Left lung (tissue), 10 donors: ENCODE data around the gene UBE2B. TPM values are rescaled to one million over a fixed set of nuclear protein-coding genes. Genes with fewer than 3 reads are reported as not detected.
A peak's percentile ranks its signal among the peaks of the same experiment; 100 is the strongest.
"Not testable (repeated sequence)": the region's sequence is repeated elsewhere in the genome, so short reads cannot be mapped to it uniquely, and the experiment has no call there.

Experiments used
- ATAC-seq: fragments of 200-7000 bp; cut with Tn5 transposase; one replicate; pipeline ENCODE4 v1.9.1; 2020; ENCODE audit warnings: moderate library complexity
- DNase-seq, 4 donors: peaks; one replicate each; pipeline ENCODE4 v3.0.0-alpha.2; 2013 to 2020
- H3K27ac ChIP-seq, 2 donors: fragments of 200-600 bp; sonication (generic) in 1 of 2; one replicate each; pipeline versions ENCODE4 v1.5.0 to v1.8.0; 2020 to 2021
- H3K27me3 ChIP-seq, 2 donors: fragments of 200-600 bp; sonication (generic) in 1 of 2; one replicate each; pipeline versions ENCODE4 v1.5.0 to v1.8.0; 2020 to 2021
- H3K36me3 ChIP-seq, 2 donors: fragments of 200-600 bp; sonication (generic) in 1 of 2; one replicate each; pipeline versions ENCODE4 v1.5.0 to v1.8.0; 2020 to 2021
- H3K4me1 ChIP-seq, 2 donors: fragments of 200-600 bp; one replicate each; pipeline ENCODE4 v1.8.0; 2021
- H3K4me3 ChIP-seq, 2 donors: fragments of 200-600 bp; sonication (generic) in 1 of 2; one replicate each; pipeline versions ENCODE4 v1.5.0 to v1.8.0; 2020 to 2021; ENCODE audit warnings: mild to moderate bottlenecking in 1 of 2
- H3K9me3 ChIP-seq, 2 donors: fragments of 200-600 bp; sonication (generic) in 1 of 2; one replicate each; pipeline versions ENCODE4 v1.5.0 to v1.8.0; 2020 to 2021
- intact Hi-C, 2 donors: fragments of 100-400 bp; cut with DNase I; formaldehyde crosslinking; loops; one replicate each; pipeline versions ENCODE4 v1.11.2 to v1.14.2; 2022
- polyA plus RNA-seq, 6 donors: library from polyadenylated mRNA; unstranded; fragments of 120-200 nt; gene quantifications; one replicate each; pipeline ENCODE4 v1.2.1, GENCODE V29; 2013; ENCODE audit not compliant: insufficient read length in 6 of 6
- total RNA-seq, 2 donors: library from RNA; stranded (reverse); fragmentation: NEBNext Ultra II Directional; extraction: Animal tissue kit (Norgen Biotek cat#: 25700); gene quantifications; one replicate each; pipeline ENCODE4 v1.2.1, GENCODE V29; 2021
- TF ChIP-seq, protein P1 (sequence below), 2 donors: fragments of 200-600 bp; sonication (generic) in 1 of 2; IDR thresholded peaks; one replicate each; pipeline versions ENCODE4 v1.5.0 to v1.8.0; 2021; ENCODE audit warnings: antibody characterized with exemption in 2 of 2
- donor health status: DM: no; HTN: yes; CAD: no.
- donor health status: DM: no; HTN: no; CAD: no.

The UBE2B gene
- total and polyA plus RNA-seq, 8 donors: 95.9 to 143 (median 124) TPM

DNA sequence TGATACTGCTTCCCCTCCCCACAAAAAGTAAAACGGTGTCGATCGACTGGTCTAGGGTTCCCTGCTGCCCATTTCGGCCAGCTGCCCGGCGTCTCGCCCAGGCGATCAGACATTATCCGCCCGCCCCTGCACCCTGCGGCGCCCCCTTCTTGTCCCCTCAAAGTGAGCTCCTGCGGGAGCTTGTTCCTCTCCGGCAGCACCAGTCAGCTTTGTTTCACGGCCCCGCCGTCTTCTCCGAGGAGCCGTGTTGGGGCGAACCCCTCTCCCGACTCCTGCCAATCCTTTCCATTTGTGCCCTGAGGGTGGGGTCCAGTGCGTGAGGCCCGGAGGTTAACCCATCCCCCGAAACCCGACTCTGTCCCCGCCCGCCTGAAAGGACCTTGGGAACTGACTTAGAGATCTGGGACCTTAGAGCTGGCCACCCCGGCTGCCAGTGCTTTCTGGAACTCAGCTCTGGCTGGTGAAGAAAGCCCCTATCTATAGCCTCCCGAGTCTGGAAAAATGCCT is 518 bp downstream of the UBE2B start:
- TF ChIP-seq, protein P1, sequence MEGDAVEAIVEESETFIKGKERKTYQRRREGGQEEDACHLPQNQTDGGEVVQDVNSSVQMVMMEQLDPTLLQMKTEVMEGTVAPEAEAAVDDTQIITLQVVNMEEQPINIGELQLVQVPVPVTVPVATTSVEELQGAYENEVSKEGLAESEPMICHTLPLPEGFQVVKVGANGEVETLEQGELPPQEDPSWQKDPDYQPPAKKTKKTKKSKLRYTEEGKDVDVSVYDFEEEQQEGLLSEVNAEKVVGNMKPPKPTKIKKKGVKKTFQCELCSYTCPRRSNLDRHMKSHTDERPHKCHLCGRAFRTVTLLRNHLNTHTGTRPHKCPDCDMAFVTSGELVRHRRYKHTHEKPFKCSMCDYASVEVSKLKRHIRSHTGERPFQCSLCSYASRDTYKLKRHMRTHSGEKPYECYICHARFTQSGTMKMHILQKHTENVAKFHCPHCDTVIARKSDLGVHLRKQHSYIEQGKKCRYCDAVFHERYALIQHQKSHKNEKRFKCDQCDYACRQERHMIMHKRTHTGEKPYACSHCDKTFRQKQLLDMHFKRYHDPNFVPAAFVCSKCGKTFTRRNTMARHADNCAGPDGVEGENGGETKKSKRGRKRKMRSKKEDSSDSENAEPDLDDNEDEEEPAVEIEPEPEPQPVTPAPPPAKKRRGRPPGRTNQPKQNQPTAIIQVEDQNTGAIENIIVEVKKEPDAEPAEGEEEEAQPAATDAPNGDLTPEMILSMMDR (IDR thresholded peaks at IDR 0.05): no peak
- H3K27ac ChIP-seq: peak overlapping the region; percentile 98 to 99
- ATAC-seq: peak; percentile 59
- no peaks in the 10 kb centered on the region for H3K9me3 ChIP-seq
- H3K4me3 ChIP-seq: peak overlapping the region; percentile 87 to 92
- peaks cover 0 to 19% of the 10 kb centered on the region in 2 donors for H3K36me3 ChIP-seq
- no peaks in the 10 kb centered on the region for H3K27me3 ChIP-seq
- peak; percentile 35 to 86 (median 68) for DNase-seq
- intact Hi-C loops: no loop called here
- peaks cover 6 to 45% of the 10 kb centered on the region in 2 donors for H3K4me1 ChIP-seq

DNA sequence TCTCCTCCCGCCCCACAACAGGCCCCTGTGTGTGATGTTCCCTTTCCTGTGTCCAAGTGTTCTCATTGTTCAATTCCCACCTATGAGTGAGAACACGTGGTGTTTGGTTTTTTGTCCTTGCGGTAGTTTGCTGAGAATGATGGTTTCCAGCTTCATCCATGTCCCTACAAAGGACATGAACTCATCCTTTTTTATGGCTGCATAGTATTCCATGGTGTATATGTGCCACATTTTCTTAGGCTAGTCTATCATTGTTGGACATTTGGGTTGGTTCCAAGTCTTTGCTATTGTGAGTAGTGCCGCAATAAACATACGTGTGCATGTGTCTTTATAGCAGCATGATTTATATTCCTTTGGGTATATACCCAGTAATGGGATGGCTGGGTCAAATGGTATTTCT is 2.3 kb downstream of the UBE2B start:
- H3K36me3 ChIP-seq: peaks cover 0 to 36% of the 10 kb centered on the region in 2 donors
- peak overlapping the region; percentile 87 to 92 for H3K4me3 ChIP-seq
- H3K27ac ChIP-seq, H3K27me3 ChIP-seq, H3K9me3 ChIP-seq, intact Hi-C loops, ATAC-seq, DNase-seq: not testable (repeated sequence)
- H3K4me1 ChIP-seq: peaks cover 6 to 40% of the 10 kb centered on the region in 2 donors

DNA sequence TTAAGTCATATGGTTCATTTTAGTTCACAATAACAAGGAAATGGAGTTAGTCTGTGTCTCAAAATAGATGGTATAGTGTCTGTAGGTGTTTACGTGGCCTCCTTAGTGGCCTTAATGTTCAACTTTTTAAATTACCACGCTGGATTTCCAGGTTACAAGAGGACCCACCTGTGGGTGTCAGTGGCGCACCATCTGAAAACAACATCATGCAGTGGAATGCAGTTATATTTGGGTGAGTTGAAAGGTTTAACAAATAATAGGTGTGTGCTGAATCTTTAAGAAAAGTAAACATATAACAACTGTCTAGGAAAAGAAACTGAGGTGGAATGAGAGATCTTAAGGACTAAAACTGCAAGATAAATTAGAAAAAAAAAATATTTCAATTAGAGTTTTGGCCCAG is 2.9 kb downstream of the UBE2B start:
- DNase-seq: no peak
- H3K4me1 ChIP-seq: peaks cover 6 to 40% of the 10 kb centered on the region in 2 donors
- TF ChIP-seq, protein P1 (IDR thresholded peaks at IDR 0.05): no peak
- intact Hi-C loops: no loop called here
- ATAC-seq: no peak
- peaks cover 0 to 42% of the 10 kb centered on the region in 2 donors for H3K36me3 ChIP-seq
- H3K27ac ChIP-seq: no peak overlapping the region
- no peaks in the 10 kb centered on the region for H3K27me3 ChIP-seq
- H3K4me3 ChIP-seq: no peak overlapping the region
- H3K9me3 ChIP-seq: no peaks in the 10 kb centered on the region

DNA sequence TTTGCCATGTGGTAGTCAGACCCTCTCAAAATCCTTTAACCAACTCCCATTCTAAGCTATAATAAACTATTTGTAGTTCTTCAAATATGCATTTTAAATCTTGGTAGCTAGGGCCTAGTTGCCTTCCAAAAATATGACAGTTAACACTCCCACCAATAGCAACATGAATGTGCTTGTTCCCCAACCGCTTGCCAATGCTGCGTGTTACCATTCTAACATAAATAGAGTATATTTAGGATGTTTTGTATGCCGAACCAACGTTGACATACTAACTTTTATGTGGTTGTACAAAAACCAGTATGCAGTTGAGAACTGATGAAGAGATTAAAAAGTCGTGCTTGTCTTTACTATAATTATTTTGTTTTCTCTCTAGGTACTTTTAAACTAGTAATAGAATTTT is 9.0 kb downstream of the UBE2B start:
- ATAC-seq (no peak), DNase-seq (no peak)
- H3K36me3 ChIP-seq: peaks cover 7 to 91% of the 10 kb centered on the region in 2 donors
- no peaks in the 10 kb centered on the region for H3K4me1 ChIP-seq
- H3K27me3 ChIP-seq: no peaks in the 10 kb centered on the region
- no peak overlapping the region for H3K4me3 ChIP-seq
- H3K9me3 ChIP-seq: no peaks in the 10 kb centered on the region
- TF ChIP-seq, protein P1 (IDR thresholded peaks at IDR 0.05): no peak
- intact Hi-C loops: no loop called here
- H3K27ac ChIP-seq: no peak overlapping the region

DNA sequence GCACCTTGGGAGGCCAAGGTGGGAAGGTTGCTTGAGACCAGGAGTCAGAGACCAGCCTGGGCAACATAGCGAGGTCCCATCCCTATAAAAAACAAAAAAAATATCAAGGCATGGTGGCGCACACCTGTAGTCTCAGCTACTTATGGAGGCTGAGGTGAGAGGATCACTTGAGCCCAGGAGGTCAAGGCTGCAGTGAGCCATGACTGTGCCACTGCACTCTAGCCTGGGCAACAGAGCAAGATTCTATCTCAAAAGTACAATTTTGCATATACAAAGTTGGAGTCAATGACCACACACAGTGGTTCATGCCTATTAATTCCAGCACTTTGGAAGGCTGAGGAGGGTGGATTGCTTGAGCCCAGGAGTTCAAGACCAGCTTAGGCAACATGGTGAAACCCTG is 10.8 kb downstream of the UBE2B start:
- ATAC-seq, H3K4me1 ChIP-seq, H3K27ac ChIP-seq, H3K4me3 ChIP-seq, H3K9me3 ChIP-seq, H3K27me3 ChIP-seq, DNase-seq, intact Hi-C loops: not testable (repeated sequence)
- peaks cover 7 to 100% of the 10 kb centered on the region in 2 donors for H3K36me3 ChIP-seq

DNA sequence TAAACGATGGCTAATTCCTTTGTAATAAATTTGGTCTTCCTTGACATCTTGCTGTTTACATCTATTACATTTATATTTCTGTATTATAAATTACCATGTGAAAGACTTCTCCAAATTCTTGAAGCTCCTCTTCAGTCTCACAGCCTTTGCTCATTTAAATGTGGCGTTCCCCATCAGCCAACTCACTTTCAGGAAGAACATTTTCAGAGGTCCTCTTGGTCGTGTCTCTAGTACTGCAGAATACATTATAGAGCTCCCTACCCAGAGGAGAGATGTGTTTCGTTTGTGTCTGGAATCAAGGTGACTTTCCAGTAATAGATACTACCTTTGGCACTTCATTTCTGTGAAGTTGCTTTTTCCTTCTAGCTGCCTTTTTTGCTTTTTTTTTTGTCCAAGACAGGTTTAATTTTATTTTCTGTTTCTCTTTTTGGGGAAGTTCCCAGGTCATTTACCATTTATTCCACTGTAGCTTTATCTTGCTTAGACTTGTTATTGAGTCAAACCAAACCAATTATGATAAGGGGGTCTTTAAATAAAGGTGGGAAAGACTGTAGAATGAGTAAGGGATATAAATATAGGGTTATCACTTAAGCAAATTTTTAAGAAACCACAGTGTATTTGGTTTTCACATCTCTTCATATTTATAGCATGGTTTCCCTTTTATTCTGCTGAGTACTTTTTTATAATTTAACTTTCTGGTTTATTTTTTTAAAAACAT is 12.8 kb downstream of the UBE2B start:
- TF ChIP-seq, protein P1 (IDR thresholded peaks at IDR 0.05): no peak
- peaks cover 7 to 100% of the 10 kb centered on the region in 2 donors for H3K36me3 ChIP-seq
- no peaks in the 10 kb centered on the region for H3K9me3 ChIP-seq
- H3K4me1 ChIP-seq: no peaks in the 10 kb centered on the region
- no peak for ATAC-seq
- intact Hi-C loops: no loop called here
- no peak for DNase-seq
- H3K27ac ChIP-seq: no peak overlapping the region
- H3K27me3 ChIP-seq: no peaks in the 10 kb centered on the region
- H3K4me3 ChIP-seq: no peak overlapping the region
